ENCODE data around the gene LHPP.
"Not testable (repeated sequence)": the region's sequence is repeated elsewhere in the genome, so short reads cannot be mapped to it uniquely, and the experiment has no call there.

The LHPP gene

GRCh38 chr10:124576526-124577420, 115.2 kb downstream of the LHPP start:
- no peak for DNase-seq

- no peak for DNase-seq
These were observed 116.0 kb downstream of the LHPP start for GRCh38 chr10:124577651-124578050.

GRCh38 chr10:124578231-124579010, 116.8 kb downstream of the LHPP start:
- no peak for DNase-seq

- no peak for DNase-seq
These were observed 117.4 kb downstream of the LHPP start for GRCh38 chr10:124579011-124579399.

- no peak for DNase-seq
These were observed 124.5 kb downstream of the LHPP start for GRCh38 chr10:124586142-124586541.

GRCh38 chr10:124587811-124588211, 126.2 kb downstream of the LHPP start:
- no peak for DNase-seq

GRCh38 chr10:124588341-124588735, 126.7 kb downstream of the LHPP start:
- not testable (repeated sequence) for DNase-seq

- DNase-seq, result no peak
These were observed 127.3 kb downstream of the LHPP start for GRCh38 chr10:124588736-124589490.

- no peak for DNase-seq
These were observed 127.9 kb downstream of the LHPP start for GRCh38 chr10:124589491-124590041.

GRCh38 chr10:124590216-124591122, 128.8 kb downstream of the LHPP start:
- no peak for DNase-seq

- DNase-seq, result no peak
These were observed 129.5 kb downstream of the LHPP start for GRCh38 chr10:124591123-124591495.

- DNase-seq, result no peak
These were observed 130.5 kb downstream of the LHPP start for GRCh38 chr10:124592101-124592500.

- DNase-seq, result no peak
These were observed 131.3 kb downstream of the LHPP start for GRCh38 chr10:124592736-124593430.

- DNase-seq, result no peak
These were observed 131.9 kb downstream of the LHPP start for GRCh38 chr10:124593431-124593985.

GRCh38 chr10:124594240-124594639, 132.6 kb downstream of the LHPP start:
- DNase-seq, result no peak

- no peak for DNase-seq
These were observed 133.7 kb downstream of the LHPP start for GRCh38 chr10:124595143-124595883.

GRCh38 chr10:124596116-124596785, 134.6 kb downstream of the LHPP start:
- no peak for DNase-seq

- no peak for DNase-seq
These were observed 135.6 kb downstream of the LHPP start for GRCh38 chr10:124596962-124597845.

- DNase-seq, result no peak
These were observed 136.2 kb downstream of the LHPP start for GRCh38 chr10:124597846-124598165.
